C4-2B (cell line): ENCODE results near the gene BEAN1.

Source experiments
- CTCF ChIP-seq: fragments of 450-650 bp; conservative IDR thresholded peaks from 2 replicates; pipeline ENCODE4 v1.5.1; 2017; ENCODE audit warnings: mild to moderate bottlenecking
- ZFX ChIP-seq: fragments of 450-650 bp; IDR thresholded peaks from 2 replicates; pipeline ENCODE4 v1.6.1; 2017

- TF ChIP-seq CTCF (no peak), ZFX (no peak)
Observed at GRCh38 chr16:66516808-66517585, 89.9 kb downstream of the BEAN1 start.
